HUES6 (cell line): ENCODE measurements around the gene FBXO9.

Experiments
- H3K27ac ChIP-seq: 2 replicates; pipeline ENCODE4 v1.7.0; 2013; ENCODE audit warnings: low read depth, mild to moderate bottlenecking, low read length, inconsistent platforms
- H3K27me3 ChIP-seq: 2 replicates; pipeline ENCODE4 v1.6.1; 2013; ENCODE audit warnings: low read length; ENCODE audit not compliant: control insufficient read depth, insufficient read depth
- H3K36me3 ChIP-seq: 2 replicates; pipeline ENCODE4 v1.6.1; 2013; ENCODE audit warnings: low read length; ENCODE audit not compliant: control insufficient read depth, insufficient read depth
- H3K4me1 ChIP-seq: 2 replicates; pipeline ENCODE4 v1.6.1; 2013; ENCODE audit warnings: low read length; ENCODE audit not compliant: control insufficient read depth, insufficient read depth
- H3K4me3 ChIP-seq: 2 replicates; pipeline ENCODE4 v1.5.1; 2013; ENCODE audit warnings: low read depth, low read length
- H3K9ac ChIP-seq: one replicate; pipeline ENCODE4 v1.6.1; 2013; ENCODE audit warnings: mild to moderate bottlenecking, low read length
- H3K9me3 ChIP-seq: 2 replicates; pipeline ENCODE4 v1.6.1; 2013; ENCODE audit warnings: low read depth, low read length; ENCODE audit not compliant: control insufficient read depth, insufficient read depth

Gene FBXO9

GRCh38 chr6:53032849-53033248, 32.4 kb upstream of the FBXO9 start:
- Histone ChIP-seq H3K9me3 (no peaks in the 10 kb centered on the region), H3K27ac (no peak overlapping the region), H3K9ac (no peak overlapping the region), H3K4me1 (no peaks in the 10 kb centered on the region), H3K36me3 (peaks cover 41% of the 10 kb centered on the region), H3K4me3 (no peak overlapping the region), H3K27me3 (no peaks in the 10 kb centered on the region)

DNA sequence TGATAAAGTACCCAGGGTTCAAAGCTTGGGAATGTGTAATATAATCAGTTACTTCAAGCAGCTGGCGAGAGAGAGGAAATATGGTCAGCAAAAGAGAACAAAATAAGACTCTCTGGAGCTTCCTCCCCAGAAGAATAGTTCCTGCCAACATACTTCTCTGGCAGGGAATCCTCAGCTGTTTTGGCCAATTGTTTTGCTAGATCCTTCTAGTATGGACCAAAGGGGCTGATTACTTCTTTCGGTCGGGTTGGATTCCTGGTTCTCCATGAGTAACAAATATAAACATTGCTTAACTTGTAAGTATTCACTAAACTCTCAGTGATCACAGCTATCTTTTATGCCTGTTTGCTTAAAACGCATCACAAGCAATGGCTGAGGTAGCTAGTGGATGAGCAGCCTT, 31.4 kb upstream of the FBXO9 start:
- H3K9me3 ChIP-seq = no peaks in the 10 kb centered on the region
- no peak overlapping the region for H3K9ac ChIP-seq
- no peaks in the 10 kb centered on the region for H3K4me1 ChIP-seq
- no peak overlapping the region for H3K27ac ChIP-seq
- no peaks in the 10 kb centered on the region for H3K27me3 ChIP-seq
- no peak overlapping the region for H3K4me3 ChIP-seq
- peaks cover 36% of the 10 kb centered on the region for H3K36me3 ChIP-seq

DNA sequence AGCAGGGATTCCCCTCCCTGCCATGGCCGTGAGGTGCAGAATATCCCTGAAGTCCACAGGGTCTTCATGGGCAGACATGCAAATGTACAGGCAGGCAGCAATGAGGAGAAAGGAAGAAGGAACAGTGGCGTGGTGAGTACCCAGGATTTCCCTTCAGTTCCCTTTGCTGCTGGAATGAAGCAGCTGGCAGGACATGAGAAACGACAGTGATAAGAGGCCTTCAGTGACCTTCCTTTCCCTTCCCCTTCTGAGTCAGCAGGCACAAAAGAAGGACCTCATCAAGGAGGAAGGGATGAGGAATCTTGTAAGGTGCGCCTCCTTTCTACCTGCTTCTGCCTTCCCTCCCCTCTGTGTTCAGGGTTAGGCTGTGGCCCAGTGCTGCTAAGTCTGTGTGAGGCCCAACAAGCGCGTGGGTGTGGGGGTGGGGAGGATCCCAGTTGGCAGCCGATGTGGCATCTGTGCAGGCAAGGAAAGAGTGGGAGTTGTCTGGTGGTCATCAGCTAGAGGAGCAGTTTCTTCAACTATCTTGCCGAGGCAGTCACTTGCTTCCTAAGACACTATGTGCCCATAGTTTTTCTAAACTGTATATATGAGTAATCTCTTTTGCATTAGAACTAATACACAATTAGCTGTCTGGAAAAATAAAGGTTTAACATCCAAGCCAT, 29.5 kb upstream of the FBXO9 start:
- Histone ChIP-seq H3K4me3 (no peak overlapping the region), H3K27me3 (no peaks in the 10 kb centered on the region), H3K36me3 (peaks cover 39% of the 10 kb centered on the region), H3K4me1 (no peaks in the 10 kb centered on the region), H3K27ac (no peak overlapping the region), H3K9ac (no peak overlapping the region), H3K9me3 (no peaks in the 10 kb centered on the region)

- Histone ChIP-seq H3K4me3 (no peak overlapping the region), H3K4me1 (no peaks in the 10 kb centered on the region), H3K9me3 (no peaks in the 10 kb centered on the region), H3K27ac (no peak overlapping the region), H3K36me3 (peaks cover 45% of the 10 kb centered on the region), H3K27me3 (no peaks in the 10 kb centered on the region), H3K9ac (no peak overlapping the region)
Observed at GRCh38 chr6:53038141-53038540, 27.1 kb upstream of the FBXO9 start.

DNA sequence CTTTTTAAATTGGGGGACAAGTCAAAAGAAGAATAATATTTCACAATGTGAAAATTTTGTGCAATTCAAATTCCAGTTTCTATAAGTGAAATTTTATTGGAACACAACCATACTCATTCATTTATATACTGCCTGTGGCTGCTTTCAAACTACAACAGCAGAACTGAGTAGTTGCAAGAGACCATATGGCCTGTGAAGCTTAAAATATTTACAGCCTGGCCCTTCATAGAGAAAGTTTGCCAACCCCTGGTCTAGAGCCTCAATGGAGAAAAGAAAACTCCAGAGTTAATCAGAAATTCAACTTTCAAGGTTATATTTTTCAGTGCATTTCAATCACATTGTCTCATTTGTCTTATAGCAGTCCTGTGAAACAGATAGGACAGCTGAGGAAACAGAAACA, 26.6 kb upstream of the FBXO9 start:
- peaks cover 45% of the 10 kb centered on the region for H3K36me3 ChIP-seq

GRCh38 chr6:53041356-53041755, 23.8 kb upstream of the FBXO9 start:
- Histone ChIP-seq H3K27ac (no peak overlapping the region), H3K36me3 (peaks cover 31% of the 10 kb centered on the region), H3K4me1 (peaks cover 15% of the 10 kb centered on the region), H3K4me3 (no peak overlapping the region), H3K9ac (no peak overlapping the region), H3K27me3 (no peaks in the 10 kb centered on the region), H3K9me3 (no peaks in the 10 kb centered on the region)

More for the DNA sequence above, 26.6 kb upstream of the FBXO9 start:
- H3K4me3 ChIP-seq = no peak overlapping the region
- peaks cover 3% of the 10 kb centered on the region; the same call in 1 of the 2 replicates for H3K4me1 ChIP-seq
- no peak overlapping the region for H3K27ac ChIP-seq
- H3K9ac ChIP-seq = no peak overlapping the region
- no peaks in the 10 kb centered on the region for H3K9me3 ChIP-seq
- H3K27me3 ChIP-seq = no peaks in the 10 kb centered on the region

- no peaks in the 10 kb centered on the region for H3K27me3 ChIP-seq
- no peaks in the 10 kb centered on the region for H3K9me3 ChIP-seq
- H3K36me3 ChIP-seq = peaks cover 29% of the 10 kb centered on the region
- no peak overlapping the region for H3K27ac ChIP-seq
- no peak overlapping the region for H3K4me3 ChIP-seq
- no peak overlapping the region for H3K9ac ChIP-seq
- peaks cover 15% of the 10 kb centered on the region for H3K4me1 ChIP-seq
Observed at GRCh38 chr6:53042112-53042511, 23.1 kb upstream of the FBXO9 start.

DNA sequence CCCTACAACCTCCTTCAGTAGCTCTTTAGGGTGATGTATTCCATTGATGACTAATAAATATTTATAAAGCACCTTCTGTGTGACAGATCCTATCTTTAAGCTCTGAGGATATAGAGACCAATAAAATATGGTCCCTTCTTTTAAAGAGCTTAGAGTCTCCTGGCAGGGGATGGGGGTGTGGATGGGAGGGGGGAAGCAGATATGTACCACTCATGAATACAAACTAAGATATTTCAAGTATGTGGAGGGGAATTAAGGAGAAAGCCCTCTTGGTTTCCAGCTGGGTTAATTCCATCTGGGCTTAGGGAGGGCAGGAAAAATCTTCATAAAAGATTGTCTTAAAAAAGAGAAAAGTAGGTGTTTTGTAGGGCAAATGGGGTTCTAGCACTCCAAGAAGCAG, 21.6 kb upstream of the FBXO9 start:
- no peak overlapping the region; the same call in 1 of the 2 replicates for H3K27ac ChIP-seq
- no peak overlapping the region for H3K4me3 ChIP-seq
- H3K4me1 ChIP-seq = peaks cover 15% of the 10 kb centered on the region
- H3K9me3 ChIP-seq = no peaks in the 10 kb centered on the region
- H3K9ac ChIP-seq = no peak overlapping the region
- H3K27me3 ChIP-seq = no peaks in the 10 kb centered on the region
- H3K36me3 ChIP-seq = peaks cover 27% of the 10 kb centered on the region

- Histone ChIP-seq H3K4me1 (peaks cover 15% of the 10 kb centered on the region), H3K9me3 (no peaks in the 10 kb centered on the region), H3K36me3 (peaks cover 24% of the 10 kb centered on the region), H3K27ac (no peak overlapping the region; the same call in 1 of the 2 replicates), H3K9ac (no peak overlapping the region), H3K4me3 (0 out of 2 replicates have a peak overlapping the region, but pooled peaks have one; percentile 15), H3K27me3 (no peaks in the 10 kb centered on the region)
Observed at GRCh38 chr6:53044071-53044470, 21.1 kb upstream of the FBXO9 start.

- H3K4me3 ChIP-seq = no peak overlapping the region
- no peak overlapping the region for H3K27ac ChIP-seq
- no peaks in the 10 kb centered on the region for H3K27me3 ChIP-seq
- peaks cover 15% of the 10 kb centered on the region for H3K4me1 ChIP-seq
- H3K9me3 ChIP-seq = no peaks in the 10 kb centered on the region
- H3K36me3 ChIP-seq = peaks cover 19% of the 10 kb centered on the region
- no peak overlapping the region for H3K9ac ChIP-seq
Observed at GRCh38 chr6:53044572-53044971, 20.6 kb upstream of the FBXO9 start.

- Histone ChIP-seq H3K4me3 (no peak overlapping the region), H3K9me3 (no peaks in the 10 kb centered on the region), H3K27me3 (no peaks in the 10 kb centered on the region), H3K27ac (no peak overlapping the region), H3K4me1 (peaks cover 15% of the 10 kb centered on the region), H3K9ac (no peak overlapping the region), H3K36me3 (peaks cover 6% of the 10 kb centered on the region; the same call in 1 of the 2 replicates)
Observed at GRCh38 chr6:53045891-53046673, 19.1 kb upstream of the FBXO9 start.
